Fibroblast of villous mesenchyme (primary cell): ENCODE data around the gene ETV2. TPM values are rescaled to one million over a fixed set of nuclear protein-coding genes. Genes with fewer than 3 reads are reported as not detected.

Source experiments
- DNase-seq: peaks from one replicate; pipeline ENCODE4 v3.0.0-alpha.2; 2010; ENCODE audit warnings: low read depth
- H3K4me3 ChIP-seq: 2 replicates; pipeline ENCODE4 v1.5.1; 2011; ENCODE audit warnings: low read depth, mild to moderate bottlenecking, low read length
- CTCF ChIP-seq: IDR thresholded peaks from 2 replicates; pipeline ENCODE4 v1.5.1; 2012; ENCODE audit warnings: low read depth, mild to moderate bottlenecking, low read length; ENCODE audit not compliant: insufficient read depth
- total RNA-seq: library from RNA; depleted of rRNA; stranded (reverse); fragments of >200 nt; gene quantifications from 2 replicates; pipeline ENCODE4 v1.2.3, GENCODE V29; 2012

ETV2 gene
- total RNA-seq, 1 donor: 0.86 TPM

GRCh38 chr19:35615036-35615435, 26.5 kb upstream of the ETV2 start:
- no peak for DNase-seq
- no peak for TF ChIP-seq CTCF
- no peak overlapping the region for H3K4me3 ChIP-seq

GRCh38 chr19:35618857-35619256, 22.7 kb upstream of the ETV2 start:
- no peak overlapping the region for H3K4me3 ChIP-seq
- DNase-seq: no peak
- peak; percentile 11 for TF ChIP-seq CTCF

- H3K4me3 ChIP-seq: no peak overlapping the region
- TF ChIP-seq CTCF: no peak
- no peak for DNase-seq
Observed at GRCh38 chr19:35619290-35619923, 22.1 kb upstream of the ETV2 start.

GRCh38 chr19:35620001-35620400, 21.5 kb upstream of the ETV2 start:
- no peak for DNase-seq
- no peak overlapping the region for H3K4me3 ChIP-seq
- TF ChIP-seq CTCF: no peak

- no peak overlapping the region for H3K4me3 ChIP-seq
- TF ChIP-seq CTCF: no peak
- DNase-seq: no peak
Observed at GRCh38 chr19:35621708-35622107, 19.8 kb upstream of the ETV2 start.

GRCh38 chr19:35622750-35623149, 18.8 kb upstream of the ETV2 start:
- DNase-seq: no peak
- no peak overlapping the region for H3K4me3 ChIP-seq
- TF ChIP-seq CTCF: no peak
